Left renal pelvis (tissue), 4 donors: ENCODE measurements around the gene PRICKLE4. TPM values are rescaled to one million over a fixed set of nuclear protein-coding genes. Genes with fewer than 3 reads are reported as not detected.

Experiments used
- DNase-seq, 4 donors: peaks; one replicate each; pipeline ENCODE4 v3.0.0-alpha.2; 2013; ENCODE audit warnings: low read depth in 4 of 4, low spot score in 3 of 4
- polyA plus RNA-seq, 4 donors: library from polyadenylated mRNA; unstranded; fragments of 120-200 nt; gene quantifications; one replicate each; pipeline ENCODE4 v1.2.1, GENCODE V29; 2013; ENCODE audit not compliant: insufficient read length in 4 of 4

The PRICKLE4 gene
- polyA plus RNA-seq, 4 donors, result 4.2 to 10.8 (median 5.1) TPM

DNA sequence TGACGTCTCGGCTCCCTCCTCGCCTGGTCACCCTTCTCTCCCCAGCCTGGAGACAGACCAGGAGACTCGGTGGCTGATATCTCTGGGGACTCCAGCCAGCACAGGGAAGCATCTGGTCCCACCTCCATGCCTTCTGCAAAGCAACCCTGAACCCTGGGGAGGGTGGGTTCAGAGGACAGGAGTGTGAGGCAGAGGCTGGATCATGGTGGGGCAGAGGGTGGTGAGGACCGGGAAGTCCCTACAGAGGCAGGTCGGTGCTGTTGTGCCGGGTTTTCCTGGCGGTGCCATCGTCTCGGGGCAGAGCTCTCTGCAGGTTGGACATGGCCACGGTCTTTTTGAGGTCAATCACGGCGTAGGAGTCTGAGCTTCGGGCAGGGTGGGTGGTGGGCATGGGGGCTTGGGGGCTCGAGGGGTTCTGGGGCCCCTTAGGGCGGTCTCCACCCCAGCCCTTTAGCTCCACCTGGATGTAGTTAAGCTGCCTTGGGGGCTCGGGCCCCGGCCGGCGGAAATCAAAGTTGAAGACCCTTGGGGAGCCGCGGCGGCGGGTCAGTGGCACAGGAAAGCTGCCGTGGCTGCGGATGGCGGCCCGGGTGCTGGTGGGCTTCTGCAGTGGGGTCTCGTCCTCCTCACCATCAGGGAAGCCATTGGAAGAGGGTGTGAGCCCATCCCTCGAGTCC is 10.1 kb upstream of the PRICKLE4 start:
- no peak for DNase-seq

DNA sequence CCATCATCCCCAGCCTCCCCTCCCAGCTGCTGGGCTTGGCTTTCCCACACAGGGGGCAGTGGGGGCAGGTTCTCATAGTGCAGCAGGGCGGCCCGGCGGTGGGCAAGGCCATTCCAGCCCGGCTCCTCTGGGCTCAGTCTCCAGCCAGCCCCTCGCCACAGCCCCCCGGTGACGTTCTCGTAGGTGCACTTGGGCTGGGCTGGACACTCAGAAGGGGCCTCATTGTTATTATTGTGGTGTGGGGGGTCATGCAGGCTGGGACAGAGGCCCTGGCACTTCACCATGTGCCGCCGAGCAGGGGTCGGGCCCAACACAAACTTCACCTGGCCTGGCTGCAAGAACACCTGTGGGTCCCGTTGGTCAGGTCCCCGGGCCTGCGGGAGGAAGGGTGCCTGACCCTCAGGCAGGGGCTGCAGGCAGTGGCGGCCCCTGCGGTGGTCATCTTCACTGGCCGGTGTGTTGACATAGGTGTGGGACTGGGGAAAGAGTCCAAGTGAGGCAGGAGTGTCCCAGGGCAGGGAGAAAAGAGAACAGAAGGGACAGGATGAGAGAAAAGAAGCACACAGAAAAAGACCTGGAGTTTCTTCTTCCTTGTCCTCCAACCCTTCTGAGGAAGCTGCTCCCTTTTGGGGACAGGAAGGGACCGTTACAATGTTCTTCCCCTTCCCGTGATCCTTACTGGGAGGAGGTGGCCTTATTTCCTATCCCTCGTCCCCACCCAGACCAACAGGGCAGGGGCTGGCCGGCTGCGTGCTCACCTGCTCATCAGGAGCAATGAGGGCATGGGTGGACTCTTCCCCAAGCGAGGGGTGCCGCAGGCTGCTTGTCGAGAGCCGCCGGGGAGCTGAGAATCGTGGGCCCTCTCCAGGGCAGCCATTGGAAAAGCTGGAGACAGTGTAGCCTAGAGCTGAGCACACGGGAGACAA is 9.3 kb upstream of the PRICKLE4 start:
- no peak for DNase-seq

DNA sequence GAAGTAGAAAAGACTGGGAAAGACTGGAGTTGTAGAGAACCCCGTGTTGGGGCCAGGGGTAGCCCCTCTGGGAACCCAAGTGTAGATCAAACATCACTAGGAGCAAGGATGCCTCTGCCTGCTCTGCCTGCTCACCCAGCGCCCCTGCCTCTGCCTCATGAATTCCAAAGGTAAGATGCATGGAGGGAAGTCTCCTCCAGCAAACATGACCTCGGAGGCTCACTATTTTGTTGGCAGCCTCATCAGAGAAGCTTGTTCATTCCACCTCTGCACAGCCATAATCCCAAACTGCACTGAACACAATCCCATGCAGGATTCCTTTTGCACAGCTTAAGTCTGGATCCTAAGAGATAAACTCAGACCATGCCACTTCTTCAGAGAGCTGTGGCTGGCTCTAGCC is 5.7 kb upstream of the PRICKLE4 start:
- no peak for DNase-seq

DNA sequence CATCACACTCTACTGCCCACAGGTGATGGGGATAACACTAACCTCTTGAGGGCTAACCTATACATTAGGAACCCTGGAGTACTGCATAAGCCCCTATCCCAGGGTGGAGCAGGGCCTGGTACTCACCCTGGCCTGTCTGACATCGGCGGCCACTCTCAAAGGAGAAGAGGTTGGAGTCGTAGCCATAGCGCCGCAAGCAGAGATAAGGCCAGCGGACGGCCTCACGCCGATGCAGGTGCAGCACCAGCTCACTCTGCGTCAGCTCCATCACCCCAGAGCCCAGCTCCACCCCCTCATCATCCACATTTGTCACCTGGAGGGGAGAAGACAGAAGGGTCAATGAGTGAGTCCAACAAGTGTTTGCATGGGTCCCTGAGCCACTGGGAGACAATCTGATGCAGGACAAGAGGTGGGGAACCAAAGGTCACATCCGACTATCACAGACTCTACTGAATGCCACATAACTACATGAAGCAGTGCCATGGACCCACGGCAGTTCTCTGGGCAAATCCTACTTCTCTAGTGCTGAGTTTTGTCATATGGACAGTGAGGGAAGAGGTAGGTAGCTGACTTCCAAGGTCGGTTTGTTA is 5.2 kb upstream of the PRICKLE4 start:
- DNase-seq, result no peak

DNA sequence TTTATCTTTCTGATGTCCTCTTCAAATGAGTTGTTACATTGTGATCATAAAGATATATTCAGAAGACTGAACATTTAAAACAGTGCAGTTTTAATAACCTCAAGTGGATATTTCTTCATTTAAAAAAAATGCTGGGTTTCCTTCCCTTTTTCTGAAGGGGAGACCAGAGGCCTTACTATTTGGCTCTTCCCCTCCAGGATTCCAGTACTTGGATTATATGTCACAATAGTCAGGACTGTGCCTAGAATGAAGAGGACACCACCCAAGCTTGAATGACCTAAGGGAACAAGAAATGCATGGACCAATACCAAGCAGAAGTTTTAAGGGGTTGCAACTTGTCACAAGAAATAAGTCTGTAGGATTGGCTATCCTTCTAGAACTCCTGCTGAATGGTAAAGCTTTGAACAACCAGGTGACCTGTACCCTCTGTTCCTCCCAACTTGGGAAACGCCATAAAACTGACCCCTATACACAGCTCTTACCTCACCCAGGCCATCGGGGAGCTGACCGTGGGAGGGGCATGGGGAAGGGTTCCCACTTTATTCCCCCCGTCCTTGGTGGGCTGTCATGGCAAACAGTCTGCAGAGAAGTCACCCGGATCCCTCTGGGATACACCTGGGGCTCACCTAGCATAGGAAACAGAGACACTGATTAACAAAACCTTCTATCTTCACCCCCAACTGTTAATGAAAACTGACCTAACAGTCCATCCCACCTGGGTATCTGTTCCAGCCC is 2.9 kb upstream of the PRICKLE4 start:
- no peak for DNase-seq

DNA sequence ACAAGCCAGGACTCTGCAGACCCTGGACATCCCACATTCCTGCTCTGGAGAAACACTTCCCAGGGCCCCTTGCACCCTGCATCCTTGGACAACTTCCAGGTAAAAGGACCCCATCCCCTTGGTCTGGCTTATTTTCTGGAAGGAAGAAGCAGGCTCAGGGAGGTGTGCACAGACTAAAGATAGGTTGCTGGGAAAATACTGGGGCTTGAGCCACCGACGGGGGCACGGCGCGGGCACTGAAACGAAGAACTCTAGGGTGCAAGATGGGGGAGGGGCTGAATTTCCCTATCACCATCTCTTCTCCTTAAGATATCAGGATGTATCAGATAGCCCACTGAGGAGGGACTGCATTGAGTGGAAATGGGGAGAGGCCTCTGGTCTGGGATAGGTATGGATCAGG is 1.7 kb upstream of the PRICKLE4 start:
- no peak for DNase-seq

DNA sequence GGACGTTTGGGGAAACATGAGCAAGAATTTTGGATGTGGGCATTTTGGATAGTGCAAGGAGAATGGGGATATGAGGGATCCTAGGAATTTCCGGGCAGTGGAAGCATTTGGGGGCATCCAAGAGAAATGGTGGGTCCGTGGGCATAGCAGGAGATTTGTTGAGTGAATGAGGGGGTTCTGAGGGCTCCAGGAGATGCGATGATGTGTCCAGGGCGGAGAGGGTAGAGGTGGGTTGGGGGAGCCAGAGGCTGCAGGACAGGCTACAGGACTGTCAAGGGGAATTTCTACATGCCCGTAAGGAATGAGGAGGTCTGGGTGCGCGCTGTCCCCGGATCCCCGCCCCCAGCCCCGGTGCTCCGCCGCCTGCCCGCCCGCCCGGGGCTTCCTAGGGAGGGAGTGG is 1.2 kb upstream of the PRICKLE4 start:
- no peak for DNase-seq

DNA sequence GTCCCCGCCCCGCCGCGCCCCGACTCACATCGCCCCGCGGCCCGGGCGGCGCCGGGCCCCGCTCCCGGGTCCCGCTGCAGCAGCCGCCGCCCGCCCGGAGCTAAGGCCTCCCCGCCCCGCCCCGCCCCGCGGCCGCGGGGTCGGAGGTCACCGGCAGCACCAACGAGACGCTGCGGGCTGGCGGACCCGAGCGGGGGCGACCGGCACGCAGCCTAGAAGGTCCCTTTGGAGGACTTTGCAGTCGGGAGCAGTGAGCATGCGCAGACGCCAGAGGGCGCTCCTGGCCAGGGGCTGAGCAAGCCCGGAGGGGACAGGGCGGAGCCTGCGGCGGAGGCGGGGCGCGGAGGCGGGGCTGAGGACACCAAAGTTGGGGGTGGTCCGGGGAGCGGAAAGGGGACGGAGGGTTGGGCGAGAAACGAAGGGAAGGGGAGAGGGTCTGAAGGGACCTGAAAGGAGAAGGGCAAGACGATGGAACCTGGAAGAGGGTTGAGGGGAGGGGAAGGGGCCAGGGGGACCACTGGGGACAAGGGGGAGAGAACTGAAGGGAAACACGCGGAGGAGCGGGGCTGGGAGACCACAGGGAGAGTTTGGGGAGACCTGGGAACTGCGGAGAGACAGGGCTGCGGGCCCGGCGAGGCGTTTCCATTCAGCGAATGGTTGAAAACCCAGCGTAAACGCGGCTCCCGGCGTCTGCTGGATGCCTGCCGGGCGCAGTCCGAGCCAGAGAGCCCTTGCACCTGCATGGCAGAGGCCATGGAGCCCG is 613 bp upstream of the PRICKLE4 start, which contains the start of gene FRS3:
FRS3 (minus strand) TSS at position 113 of the 763 bp plus-strand sequence. CDS start 2,913 bp downstream, outside the sequence.
- DNase-seq, result peak; percentile 90 to 94 (median 91)

DNA sequence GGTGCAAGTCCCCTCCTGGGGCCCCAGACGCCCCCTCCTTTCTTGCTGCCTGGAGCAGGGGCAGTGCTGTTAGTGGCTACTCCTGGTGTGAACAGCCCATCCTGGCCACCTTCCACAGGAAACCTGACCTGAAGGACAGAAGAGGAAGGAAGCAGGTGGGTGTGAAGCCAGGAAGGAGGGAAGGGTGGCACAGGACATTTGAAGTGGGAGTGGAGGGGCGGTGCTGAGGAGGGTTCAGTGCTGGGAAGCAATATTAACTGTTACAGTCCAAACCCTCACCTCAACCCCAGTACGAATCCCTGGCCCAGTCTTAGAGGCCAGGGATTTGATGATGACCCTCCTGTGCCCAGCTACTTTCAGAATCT is 766 bp downstream of the PRICKLE4 start:
- no peak for DNase-seq

DNA sequence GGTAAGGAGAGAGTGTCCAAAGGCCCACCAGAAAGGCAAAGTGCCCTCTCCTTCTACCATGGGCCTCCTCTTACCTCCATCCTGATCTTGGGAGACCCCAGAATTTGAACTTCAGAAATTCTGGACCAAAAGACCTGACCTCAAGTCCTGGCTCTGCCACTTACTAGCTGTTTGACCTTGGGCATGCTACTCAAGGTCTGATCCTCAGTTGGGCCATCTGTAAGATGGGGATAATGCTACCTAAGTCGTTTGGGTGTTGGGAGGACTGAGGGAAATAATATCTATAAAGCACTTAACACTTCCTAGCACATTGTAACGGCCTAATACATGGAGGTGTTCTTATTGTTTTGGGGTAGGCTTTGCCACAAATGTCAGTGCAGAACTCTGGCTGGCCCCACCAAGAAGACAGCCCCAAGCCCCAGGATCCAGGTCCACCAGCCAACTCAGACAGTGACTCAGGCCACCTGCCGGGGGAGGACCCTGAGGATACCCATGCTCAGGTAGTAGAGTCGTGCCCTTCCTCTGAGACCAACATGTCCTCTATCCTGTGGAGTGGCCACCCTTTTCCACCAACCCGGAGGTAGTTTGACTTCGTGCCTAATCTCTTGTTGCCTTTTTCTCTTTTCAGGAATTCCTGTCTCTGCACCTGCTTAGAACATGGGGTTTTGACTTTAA is 2.7 kb downstream of the PRICKLE4 start:
- no peak for DNase-seq

DNA sequence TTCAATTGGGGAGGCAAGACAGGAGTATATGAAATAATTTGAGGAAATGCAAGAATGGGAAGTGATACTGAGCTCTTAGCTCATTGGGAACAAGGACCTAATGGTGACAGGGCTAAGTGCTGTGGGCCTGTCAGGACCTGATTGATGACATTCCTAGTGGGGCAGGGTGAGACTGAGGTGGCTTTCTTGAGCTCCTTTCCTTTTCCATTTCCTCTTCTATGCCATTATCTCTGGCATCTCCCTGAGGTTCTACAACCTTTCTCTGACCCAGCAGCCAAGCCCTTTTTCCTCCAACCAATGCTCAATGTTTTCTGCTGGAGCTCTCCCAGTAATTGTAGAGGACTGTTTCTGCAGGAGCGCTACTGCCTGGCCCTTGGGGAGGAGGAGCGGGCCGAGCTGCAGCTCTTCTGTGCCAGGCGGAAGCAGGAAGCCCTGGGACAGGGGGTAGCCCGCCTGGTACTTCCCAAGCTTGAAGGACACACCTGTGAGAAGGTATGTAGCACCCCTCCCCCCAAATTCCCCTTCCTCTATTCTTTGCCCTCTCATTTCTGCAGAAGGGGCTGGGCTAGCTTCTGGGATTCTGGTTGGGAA is 4.1 kb downstream of the PRICKLE4 start:
- DNase-seq, result no peak

DNA sequence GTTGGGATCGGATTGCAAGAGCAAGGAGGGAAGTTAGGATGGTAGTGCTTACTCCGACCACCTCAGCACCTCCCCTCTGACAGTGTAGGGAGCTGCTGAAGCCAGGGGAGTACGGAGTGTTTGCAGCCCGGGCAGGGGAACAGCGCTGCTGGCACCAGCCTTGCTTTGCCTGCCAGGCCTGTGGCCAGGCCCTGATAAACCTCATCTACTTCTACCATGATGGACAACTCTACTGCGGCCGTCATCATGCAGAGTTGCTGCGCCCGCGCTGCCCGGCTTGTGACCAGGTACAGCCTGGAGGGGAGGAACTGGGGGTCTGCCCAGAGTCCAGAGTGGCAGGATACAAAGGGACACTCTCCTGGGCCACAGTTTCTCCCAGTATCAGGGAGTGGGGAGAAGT is 4.7 kb downstream of the PRICKLE4 start:
- DNase-seq, result no peak

DNA sequence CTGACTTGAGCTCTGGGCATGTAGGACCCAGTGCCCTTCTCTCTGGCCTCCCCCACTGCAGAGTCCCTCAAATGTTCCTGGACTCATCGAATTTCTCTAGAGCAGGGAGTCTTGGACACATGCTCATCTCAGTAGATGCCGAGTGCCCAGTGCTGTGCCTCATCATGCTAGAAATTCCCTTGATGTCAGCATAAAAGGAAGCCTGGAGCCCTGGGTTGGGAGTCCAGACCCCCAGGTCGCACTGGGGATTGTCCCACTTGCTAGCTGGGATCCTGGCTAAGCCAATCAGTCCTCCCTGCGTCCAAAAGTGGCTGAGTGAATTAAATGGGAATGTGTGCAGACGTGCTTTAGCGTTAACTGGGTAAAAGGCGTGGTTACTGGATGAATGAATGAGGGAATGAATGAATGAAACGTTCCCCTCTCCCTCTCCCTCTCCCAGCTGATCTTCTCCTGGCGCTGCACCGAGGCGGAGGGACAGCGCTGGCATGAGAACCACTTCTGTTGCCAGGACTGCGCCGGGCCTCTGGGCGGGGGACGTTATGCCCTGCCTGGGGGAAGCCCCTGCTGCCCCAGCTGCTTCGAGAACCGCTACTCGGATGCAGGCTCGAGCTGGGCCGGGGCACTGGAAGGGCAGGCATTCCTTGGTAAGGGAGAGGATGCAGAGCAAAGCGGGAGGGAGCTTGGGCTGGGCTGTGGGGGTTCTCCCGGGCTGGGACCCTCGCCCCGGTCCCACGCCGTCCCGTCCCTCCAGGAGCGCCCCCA is 5.3 kb downstream of the PRICKLE4 start:
- DNase-seq, result no peak

DNA sequence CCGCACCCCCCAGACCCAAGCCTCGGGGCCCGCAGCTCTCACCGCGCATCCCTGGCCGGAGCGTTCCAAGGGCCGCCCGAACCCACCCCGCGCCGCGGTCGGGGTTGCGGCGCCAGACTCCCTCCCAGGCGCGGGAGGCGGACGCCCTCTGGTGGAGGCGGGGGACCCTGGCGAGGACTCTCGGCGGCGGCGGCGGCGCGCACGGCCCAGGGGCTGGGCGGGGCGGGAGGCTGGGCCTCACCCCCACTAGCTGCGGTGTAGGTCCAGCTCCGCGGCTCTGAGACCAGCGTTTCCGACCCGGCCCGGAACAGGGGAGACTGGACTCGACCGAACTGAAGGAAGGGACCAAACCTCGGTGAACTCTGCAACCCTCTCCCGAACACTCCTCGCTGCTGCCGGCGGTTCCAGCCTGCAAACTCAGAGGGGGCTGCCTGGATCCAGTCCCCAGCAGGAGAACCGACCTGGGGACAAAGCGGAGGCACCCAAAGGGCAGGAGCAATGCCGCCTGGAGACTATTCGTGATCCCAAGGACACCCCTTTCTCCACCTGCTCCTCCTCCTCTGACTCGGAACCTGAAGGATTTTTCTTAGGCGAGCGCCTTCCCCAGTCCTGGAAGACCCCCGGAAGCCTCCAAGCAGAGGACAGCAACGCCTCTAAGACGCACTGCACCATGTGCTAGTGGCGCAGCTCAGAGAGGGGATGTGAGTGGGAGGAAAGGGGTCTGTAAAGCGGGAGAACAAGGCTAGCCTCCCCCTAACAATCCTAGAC is 6.1 kb downstream of the PRICKLE4 start:
- DNase-seq, result peak in 1 of 4 donors; percentile 68

DNA sequence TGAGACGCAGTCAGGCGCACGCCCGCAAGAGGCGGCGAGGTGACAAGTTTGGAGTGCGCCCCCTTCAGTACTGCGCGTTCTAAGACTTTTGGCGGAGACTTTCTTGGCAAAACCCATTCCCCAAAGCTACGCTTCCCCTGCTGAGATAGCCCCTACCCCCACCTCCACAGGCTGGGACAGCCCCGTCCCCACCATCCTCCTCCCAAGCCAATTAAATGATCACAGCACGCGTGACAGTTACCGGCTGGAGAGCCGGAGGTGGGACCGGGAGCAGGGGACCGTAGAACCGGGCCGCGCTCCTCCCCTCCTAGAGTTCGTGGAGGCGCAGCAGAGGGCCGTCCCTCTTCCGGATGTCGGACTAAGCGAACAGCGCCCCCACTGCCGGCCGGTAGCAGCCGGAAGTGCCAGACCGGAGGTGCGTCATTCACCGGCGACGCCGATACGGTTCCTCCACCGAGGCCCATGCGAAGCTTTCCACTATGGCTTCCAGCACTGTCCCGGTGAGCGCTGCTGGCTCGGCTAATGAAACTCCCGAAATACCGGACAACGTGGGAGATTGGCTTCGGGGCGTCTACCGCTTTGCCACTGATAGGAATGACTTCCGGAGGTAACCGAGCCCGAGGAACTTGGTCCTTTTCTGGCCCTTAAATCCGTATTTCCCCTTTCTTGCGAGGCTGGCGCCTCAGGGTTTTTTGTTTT is 6.8 kb downstream of the PRICKLE4 start, which contains the start of gene TOMM6:
TOMM6 (plus strand) TSS at position 476 of the 699 bp plus-strand sequence; CDS start at position 480, 4 bp downstream.
- peak; percentile 85 to 91 (median 88) for DNase-seq

DNA sequence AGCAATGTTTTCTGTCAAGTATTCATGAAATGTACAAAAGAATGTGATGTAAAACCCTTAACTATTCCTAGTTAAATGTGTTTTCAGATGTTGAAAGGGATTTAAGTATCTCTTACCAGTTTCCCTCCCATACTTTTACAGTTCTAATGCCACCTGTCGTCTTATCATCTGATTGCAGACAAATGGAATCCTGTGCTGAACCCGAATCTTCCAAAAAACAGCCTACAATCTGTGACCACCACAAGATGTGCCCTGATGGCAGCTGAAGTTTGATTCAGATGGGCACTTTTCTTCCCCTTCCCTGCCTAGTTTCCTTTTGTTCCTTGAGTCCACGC is 8.8 kb downstream of the PRICKLE4 start:
- DNase-seq, result no peak

DNA sequence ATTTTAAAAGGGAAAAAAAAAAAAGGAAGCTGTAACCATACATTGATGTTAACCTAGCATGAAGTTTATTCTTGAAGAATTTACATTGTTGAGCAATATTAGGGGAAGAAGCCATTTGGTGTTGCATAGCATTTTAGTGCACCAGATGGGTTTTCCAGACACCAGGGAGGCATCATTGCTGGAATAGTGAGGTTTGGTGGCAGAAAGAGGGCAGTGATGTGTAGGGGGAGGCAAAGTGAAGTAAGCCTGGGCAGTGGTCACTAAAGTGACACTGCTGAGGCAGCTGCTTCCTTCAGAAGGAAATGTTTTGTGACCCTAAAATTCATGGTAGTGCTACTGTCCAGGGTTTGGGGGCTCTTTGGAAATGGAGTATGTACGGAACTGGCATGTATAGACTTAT is 9.5 kb downstream of the PRICKLE4 start:
- no peak for DNase-seq
